Activated CD8-positive, alpha-beta memory T cell treated with anti-CD3 and anti-CD28 coated beads, Interleukin-2, amount 50 U/mL, for 4 hours (primary cell): ENCODE results near the gene BFSP2.
"Not testable (repeated sequence)": the region's sequence is repeated elsewhere in the genome, so short reads cannot be mapped to it uniquely, and the experiment has no call there.

Experiments used
- DNase-seq: peaks from one replicate; pipeline ENCODE4 v3.0.0-alpha.2; 2020

The BFSP2 gene

DNA sequence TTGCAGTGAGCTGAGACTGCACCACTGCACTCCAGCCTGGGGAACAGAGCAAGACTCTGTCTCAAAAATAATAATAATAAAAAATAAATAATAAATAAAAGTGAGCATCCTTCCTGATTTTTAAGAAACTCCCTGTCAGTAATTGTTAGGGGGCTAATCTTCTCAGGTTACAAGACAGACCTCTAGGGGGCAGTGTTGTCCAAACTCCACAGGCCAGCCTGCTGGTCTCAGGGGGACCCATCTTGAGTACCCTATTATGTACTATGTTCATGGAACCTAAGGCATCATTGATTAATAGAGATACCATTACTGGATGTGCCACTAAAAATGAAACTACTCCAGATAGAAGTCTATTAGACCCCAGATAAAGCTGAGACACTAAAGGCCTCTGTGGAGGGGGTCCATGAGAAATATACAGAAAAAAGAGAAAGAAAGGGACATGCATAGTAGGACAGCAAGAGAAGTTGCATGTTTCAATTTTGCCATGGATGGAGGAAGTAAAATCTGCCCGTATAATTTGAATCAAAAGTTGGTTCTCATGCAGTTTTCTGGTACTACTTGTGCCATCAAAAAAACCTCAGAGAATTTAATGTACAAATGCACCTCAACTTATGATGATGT, 88.2 kb downstream of the BFSP2 start:
- DNase-seq = peak; percentile 61

- no peak for DNase-seq
Observed at GRCh38 chr3:133488785-133489367, 89.0 kb downstream of the BFSP2 start.

- DNase-seq = no peak
Observed at GRCh38 chr3:133489466-133490085, 89.7 kb downstream of the BFSP2 start.

GRCh38 chr3:133490468-133491351, 90.9 kb downstream of the BFSP2 start:
- peak; percentile 71 for DNase-seq

- no peak for DNase-seq
Observed at GRCh38 chr3:133491481-133492059, 91.7 kb downstream of the BFSP2 start.

GRCh38 chr3:133492159-133492741, 92.4 kb downstream of the BFSP2 start:
- DNase-seq = no peak

GRCh38 chr3:133494469-133494868, 94.6 kb downstream of the BFSP2 start:
- no peak for DNase-seq

GRCh38 chr3:133502542-133502941, 102.7 kb downstream of the BFSP2 start:
- DNase-seq = not testable (repeated sequence)

DNA sequence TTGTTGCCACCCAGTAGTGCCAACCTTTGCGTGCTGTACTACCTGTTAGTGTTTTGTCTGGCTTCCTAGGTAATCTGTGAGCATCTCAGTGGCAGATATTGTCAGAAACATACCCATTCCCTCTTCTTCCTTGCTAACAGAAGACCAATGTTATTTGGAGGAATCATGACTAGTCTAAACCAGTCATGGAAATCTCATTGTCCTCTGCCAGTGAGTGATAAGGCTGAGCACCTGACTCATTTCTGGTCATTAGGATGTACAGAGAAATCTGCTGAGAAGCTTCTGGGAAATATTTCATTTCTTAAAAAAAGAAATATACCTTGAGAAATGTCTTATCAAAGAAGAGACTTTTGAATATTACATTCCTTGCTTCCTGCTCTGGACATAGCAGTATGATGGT, 103.6 kb downstream of the BFSP2 start:
- DNase-seq = no peak

- DNase-seq = no peak
Observed at GRCh38 chr3:133504736-133505135, 104.9 kb downstream of the BFSP2 start.

GRCh38 chr3:133505813-133506212, 106.0 kb downstream of the BFSP2 start:
- no peak for DNase-seq

- no peak for DNase-seq
Observed at GRCh38 chr3:133506215-133506901, 106.5 kb downstream of the BFSP2 start.

DNA sequence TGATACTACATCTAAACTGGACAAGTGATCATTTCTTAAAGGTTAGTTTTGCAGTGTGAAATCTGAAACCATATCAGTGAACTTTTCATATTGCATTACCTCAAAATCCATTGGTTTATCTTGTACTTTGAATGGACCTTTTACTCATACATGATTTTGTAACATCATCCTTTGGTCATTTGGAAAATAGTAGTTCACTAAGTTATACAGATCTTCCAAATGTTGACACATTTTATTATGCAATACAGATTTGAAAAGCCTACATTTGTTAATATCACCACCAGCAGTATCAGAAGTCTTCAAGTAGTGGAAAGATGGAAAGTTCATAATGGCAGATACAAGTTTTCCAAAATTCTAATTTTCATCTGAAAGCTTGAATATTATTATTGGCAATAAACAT, 109.6 kb downstream of the BFSP2 start:
- DNase-seq = no peak

DNA sequence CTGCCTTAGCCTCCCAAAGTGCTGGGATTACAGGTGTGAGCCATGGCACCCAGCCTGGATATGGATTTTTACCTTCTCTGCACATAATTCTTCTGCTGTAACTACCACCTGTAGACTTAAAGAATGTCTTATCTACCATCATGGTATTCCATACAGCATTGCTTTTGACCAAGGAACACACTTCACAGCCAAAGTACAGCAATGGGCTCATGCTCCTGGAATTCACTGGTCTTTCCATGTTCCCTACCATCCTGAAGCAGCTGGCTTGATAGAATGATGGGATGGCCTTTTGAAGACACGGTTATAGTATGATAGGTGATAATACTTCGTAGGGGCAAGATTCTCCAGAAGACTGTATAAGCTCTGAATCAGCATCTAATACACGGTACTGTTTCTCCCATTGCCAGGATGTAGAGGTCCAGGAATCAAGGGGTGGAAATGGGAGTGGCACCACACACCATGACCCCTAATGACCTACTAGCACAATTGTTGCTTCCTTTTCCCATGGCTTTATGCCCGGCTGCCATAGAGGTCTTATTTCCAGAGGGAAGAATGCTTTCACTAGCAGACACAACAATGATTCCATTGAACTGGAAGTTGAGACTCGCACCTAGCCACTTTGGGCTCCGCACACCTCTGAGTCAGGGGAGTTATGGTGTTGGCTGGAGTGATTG, 112.7 kb downstream of the BFSP2 start:
- no peak for DNase-seq

DNA sequence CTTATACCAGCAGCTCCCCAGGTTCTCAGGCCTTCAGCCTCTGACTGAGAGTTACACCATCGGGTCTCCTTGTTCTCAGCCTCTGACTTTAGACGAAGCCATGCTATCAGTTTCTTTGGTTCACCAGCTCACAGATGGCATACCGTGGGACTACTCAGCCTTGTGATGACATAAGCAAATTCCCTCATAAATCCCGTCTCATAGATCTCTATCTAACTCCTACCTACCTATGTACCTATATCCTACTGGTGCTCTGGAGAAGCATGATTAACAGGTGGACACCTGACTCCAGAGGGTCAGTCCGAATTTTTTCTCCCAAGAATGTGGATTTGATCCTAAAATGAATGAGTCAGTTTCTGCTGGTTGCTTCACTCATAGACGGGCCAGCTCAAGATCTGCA, 114.6 kb downstream of the BFSP2 start:
- DNase-seq = no peak

DNA sequence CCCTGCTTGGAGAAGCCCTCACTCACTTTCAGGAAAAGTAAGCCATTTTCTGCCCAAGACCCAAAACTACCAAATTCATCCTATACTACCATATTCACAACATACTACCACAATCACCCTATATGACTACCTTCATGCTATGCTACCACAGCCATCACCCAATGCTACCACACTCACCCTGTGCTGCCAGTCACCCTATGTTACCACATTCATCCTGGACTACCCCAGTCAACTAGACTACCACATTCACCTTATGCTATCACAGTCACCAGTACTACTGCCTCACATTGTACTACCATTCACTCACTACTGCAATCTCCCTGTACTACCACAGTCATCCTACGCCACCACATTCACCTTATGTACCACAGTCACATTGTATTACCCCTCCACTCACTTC, 115.3 kb downstream of the BFSP2 start:
- no peak for DNase-seq

GRCh38 chr3:133520286-133520685, 120.4 kb downstream of the BFSP2 start:
- DNase-seq = no peak

DNA sequence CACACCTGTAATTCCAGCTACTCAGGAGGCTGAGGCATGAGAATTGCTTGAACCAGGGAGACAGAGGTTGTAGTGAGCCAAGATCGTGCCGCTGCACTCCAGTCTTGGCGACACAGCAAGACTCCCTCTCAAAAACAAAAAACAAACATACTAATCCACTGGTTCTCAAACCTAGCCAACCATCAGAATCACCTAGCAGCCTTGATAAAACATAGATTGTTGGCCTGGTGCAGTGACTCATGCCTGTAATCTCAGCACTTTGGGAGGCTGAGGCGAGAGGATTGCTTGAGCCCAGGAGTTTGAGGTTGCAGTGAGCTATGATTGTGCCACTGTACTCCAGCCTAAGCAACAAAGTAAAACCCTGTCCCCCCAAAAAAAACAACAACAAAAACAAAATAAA, 121.1 kb downstream of the BFSP2 start:
- DNase-seq = not testable (repeated sequence)

DNA sequence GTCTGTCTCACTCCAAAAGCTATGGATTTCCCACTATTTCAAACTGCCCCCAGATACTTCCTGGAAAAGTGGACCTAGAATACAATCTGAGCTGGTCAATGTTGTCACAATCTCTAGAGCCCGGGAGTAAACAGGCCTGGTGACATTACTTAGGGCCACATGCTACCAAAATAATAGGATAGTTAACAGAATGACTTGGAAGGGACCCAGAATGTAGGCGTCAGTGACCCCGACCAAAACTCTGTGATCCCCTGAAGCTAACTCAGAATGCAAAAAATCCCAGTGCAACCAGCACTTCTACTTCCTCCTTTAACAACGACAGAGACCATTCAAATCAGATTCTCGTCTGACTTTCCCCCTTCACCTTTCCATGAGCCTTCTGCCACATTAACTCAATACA, 122.1 kb downstream of the BFSP2 start:
- DNase-seq = no peak

- DNase-seq = not testable (repeated sequence)
Observed at GRCh38 chr3:133523758-133524157, 123.9 kb downstream of the BFSP2 start.
